ENCODE data around the gene SLC22A5.

SLC22A5 gene

DNA sequence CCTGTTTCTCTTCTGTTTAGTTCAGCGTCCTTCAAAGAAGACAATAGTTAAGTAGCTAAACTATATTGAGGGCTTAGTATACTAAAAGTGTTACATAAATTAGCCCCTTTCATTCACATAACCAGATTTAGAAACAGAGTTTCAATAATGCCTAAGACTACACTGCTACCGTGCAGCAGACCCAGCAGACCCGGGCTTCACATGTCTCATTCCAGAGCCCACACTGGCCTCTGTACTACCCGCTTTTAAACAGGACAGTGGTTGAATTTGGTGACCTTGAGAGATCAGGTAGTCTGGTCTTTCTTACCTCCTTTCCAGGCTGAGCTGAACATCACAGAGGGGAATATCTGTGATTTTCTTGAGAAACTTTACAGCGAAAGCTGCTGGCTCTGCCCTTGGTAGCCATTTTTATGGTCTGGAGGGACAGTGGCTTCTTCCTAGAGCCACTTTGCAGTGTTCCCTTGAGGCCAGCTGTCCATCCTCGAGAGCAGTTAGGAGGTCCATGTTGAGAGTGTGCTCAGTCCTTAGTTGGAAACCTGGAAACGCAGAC, 56.5 kb downstream of the SLC22A5 start:
- TF ChIP-seq, protein P1, sequence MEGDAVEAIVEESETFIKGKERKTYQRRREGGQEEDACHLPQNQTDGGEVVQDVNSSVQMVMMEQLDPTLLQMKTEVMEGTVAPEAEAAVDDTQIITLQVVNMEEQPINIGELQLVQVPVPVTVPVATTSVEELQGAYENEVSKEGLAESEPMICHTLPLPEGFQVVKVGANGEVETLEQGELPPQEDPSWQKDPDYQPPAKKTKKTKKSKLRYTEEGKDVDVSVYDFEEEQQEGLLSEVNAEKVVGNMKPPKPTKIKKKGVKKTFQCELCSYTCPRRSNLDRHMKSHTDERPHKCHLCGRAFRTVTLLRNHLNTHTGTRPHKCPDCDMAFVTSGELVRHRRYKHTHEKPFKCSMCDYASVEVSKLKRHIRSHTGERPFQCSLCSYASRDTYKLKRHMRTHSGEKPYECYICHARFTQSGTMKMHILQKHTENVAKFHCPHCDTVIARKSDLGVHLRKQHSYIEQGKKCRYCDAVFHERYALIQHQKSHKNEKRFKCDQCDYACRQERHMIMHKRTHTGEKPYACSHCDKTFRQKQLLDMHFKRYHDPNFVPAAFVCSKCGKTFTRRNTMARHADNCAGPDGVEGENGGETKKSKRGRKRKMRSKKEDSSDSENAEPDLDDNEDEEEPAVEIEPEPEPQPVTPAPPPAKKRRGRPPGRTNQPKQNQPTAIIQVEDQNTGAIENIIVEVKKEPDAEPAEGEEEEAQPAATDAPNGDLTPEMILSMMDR (conservative IDR thresholded peaks at IDR 0.05) = no peak
- H3K27ac ChIP-seq = peak overlapping the region; percentile 80

DNA sequence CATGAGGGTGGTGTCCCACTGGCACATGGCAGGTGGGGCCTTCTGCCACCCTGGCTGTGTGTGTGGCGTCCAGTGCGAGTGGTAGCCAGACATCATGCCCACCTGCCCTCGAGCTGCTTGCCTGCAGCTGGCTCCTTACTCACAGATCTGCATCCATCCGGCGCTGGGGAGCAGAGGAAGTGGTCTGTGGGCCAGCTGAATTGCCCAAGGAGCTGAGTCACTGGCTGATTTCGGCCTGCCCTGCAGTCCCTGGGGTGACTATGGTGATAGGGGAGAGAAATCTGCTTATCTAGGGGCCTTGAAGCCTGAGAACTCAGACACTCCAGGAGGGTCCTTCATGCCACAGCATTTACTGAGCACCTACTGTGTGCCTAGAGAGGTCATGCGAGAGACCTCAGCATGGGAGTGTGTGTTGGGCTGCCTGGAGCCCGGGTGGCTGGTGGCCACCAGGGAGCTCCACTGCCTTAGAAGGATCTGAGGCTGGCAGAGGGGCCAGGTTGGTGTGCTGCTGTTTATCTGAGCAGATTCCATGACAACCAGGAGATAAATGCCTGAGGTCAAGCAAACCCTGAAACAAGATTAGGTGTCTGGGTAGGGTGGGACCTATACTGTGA, 57.1 kb downstream of the SLC22A5 start:
- H3K27ac ChIP-seq = peak overlapping the region; percentile 80
- TF ChIP-seq, protein P1 (conservative IDR thresholded peaks at IDR 0.05) = no peak

DNA sequence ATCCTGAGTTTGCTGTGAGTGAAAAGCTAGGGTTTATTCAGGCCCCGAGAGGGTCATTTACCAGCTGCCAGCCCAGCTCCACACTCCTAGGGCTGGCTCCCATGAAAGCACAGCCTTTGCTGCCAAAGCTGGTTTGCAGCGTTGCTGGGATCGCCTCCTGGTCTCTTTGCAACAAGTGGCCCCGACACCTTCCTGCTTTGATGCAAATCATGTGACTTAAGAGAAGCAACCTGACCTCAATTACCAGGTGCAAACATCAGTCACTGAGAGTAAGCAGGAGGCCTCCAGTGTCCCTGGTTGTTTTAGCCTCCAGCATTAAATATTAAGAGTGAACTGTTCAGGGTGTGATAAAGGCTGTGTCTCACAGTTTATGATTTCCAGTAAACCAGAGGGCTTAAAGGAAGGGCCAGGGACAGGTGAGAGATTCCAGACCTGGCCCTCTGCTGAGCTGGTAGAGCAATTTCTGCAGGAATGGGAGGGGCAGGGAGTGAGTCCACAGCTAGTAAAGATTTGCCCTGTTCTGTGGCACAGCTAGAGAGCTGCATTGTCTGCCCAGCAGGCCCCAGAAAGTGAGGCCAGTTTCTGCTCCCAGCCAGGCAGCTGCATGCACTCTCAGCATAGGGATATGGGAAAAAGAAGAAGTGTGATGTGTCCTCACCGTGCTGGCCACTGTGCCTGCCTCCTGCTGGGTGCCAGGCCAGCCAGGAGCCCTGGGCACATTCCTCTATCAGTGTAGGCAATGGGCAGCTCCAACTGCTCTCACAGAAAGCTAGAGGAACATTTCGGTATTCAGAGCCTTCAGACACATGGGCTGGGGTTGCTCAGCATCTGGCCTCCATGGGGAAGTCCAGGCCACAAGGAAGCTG, 58.0 kb downstream of the SLC22A5 start:
- TF ChIP-seq, protein P1 (conservative IDR thresholded peaks at IDR 0.05) = no peak
- peak overlapping the region; percentile 80 for H3K27ac ChIP-seq

DNA sequence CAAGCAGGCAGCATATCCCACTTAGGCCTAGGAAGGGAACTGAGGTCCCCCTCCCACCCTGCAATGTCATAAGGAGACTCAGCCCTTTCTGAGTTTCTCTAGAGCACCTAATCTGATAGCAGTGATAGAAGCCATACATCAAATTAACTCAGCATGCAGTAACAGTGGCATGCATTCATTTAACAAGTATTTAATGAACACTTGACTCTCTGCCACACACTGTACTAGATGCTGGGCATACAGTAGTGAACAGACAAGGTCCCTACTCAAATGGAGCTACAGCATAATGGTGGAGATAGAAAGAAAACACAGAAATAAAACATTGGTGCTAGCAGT, 58.6 kb downstream of the SLC22A5 start:
- H3K27ac ChIP-seq = peak overlapping the region; percentile 80
- TF ChIP-seq, protein P1 (conservative IDR thresholded peaks at IDR 0.05) = no peak

DNA sequence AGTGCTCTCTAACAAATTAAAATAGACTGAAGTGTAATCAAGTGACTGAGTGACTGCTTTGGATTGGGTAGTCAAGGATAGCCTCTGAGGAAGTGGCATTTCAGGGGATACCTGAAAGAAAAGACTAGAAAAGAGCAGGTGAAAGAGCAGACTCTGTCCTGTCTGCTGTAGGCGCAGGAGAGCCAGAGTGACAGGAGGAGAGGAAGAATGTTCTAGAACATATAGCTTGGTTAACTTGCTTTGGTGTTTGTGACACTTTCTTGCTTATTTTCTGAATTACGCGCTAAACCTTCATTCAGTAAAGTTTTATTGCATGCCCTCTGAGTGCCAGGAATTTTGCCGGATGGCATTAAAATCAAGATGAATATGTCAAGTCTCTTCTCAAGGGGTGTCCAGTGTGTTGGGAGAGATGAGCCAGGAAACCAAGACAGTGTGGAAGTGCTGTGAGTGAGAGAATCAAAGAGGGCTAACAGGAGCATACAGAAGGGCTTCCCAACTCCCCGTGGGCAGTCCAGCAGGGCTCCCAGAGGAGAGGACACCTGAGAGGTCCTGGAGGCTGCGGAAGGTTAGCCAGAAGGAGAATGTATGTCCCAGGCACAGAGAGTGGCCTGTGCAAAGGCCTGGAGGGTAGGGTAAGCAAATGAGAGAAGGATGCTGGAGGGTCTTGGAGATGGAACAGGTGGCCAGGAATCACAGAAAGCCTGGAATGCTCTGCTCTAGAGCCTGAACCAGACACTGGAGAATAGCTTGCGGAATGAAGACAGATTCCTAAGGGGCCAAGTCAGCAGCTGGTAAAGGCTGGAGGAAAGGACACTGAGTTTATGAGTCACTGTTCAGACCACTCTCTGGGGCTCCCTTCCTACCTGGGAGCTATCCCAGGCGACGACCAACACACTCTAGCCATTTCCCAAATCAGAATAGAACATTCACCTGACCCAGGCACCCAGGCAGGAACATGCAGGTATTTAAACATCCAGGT, 59.3 kb downstream of the SLC22A5 start:
- peak overlapping the region; percentile 80 for H3K27ac ChIP-seq
- TF ChIP-seq, protein P1 (conservative IDR thresholded peaks at IDR 0.05) = no peak

DNA sequence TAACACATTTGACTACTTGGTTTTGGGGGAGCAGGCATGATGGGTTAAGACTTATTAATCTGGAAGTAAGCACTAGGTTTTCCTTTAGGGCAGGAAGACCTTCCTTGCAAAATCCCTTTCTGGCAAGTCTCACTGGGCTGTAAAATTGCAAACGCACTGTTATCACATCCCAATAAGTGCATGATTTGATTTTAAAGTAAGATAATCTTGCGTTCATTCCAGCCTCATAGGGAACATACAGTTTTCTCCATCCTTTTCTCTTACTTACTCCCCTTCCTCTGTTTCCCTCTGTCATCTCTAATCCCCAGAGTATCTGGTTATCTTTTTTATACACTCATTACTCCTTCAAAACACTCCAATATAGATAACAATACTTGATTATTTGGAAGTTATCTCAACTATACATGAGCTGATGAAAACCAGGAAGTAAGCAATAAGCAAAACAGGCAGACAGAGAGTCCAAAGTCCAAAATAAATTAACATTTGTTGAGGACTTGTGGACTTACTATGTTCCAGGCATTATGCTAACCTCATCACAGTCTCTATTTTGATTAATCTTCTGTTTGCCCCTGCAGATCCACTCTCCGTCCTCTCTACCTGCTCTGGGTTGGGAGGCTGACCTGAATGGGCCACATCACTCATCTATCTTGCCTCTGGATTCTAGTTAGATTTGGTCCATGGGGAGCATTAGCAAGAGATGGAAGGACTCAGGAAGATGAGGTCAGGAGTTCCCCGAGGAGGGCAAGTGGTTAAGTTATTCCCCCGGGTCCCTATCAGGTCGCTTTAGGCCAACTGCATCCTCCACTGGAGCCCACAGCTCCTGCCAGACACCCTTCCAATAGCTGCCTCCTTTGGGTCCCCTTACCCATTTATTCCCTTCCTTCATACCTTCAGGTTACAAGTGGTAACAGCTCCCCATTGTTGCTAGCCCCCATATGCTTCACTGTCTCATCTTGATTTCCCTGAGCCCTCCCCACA, 60.2 kb downstream of the SLC22A5 start:
- TF ChIP-seq, protein P1 (conservative IDR thresholded peaks at IDR 0.05) = no peak
- H3K27ac ChIP-seq = peak overlapping the region; percentile 80

Data from VCaP (cell line).